Measurements from ENCODE around the gene METTL24.

DNA sequence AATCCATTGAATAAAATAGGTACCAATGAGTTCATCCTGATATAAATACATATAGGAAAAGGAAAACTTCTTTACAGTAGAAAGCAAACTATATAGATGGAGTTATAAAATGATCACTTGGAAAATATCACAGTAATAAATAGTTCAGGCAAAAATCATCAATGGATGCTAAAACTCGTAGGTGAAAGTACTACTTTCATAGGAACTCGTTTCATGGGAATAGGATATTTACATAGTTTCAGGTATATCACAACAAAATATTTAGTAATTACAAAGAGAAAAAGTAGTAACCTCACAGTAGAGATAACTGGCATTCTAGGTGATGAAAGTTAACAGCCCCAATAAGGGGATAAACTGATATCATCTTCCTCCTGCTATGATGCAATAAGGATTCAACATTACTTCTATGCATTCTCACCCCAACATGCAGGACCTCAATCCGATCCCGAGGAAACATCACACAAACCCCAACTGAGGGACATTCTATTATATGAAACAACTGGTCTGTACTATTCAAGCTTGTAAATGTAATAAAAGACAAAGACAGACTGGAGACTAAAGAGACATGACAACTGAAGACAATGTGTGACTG is 43.5 kb upstream of the METTL24 start:
- no peak for TF ChIP-seq TOX (CRISPR knock-in tag; IDR thresholded peaks at IDR 0.05; ENCODE audit: borderline replicate concordance)
- no peak for TF ChIP-seq ESRRG (CRISPR knock-in tag; IDR thresholded peaks at IDR 0.05)
- no peak for TF ChIP-seq GLIS3 (CRISPR knock-in tag; IDR thresholded peaks at IDR 0.05)
- no peak for TF ChIP-seq ZFP30 (CRISPR knock-in tag; IDR thresholded peaks at IDR 0.05)
- TF ChIP-seq, protein P1, sequence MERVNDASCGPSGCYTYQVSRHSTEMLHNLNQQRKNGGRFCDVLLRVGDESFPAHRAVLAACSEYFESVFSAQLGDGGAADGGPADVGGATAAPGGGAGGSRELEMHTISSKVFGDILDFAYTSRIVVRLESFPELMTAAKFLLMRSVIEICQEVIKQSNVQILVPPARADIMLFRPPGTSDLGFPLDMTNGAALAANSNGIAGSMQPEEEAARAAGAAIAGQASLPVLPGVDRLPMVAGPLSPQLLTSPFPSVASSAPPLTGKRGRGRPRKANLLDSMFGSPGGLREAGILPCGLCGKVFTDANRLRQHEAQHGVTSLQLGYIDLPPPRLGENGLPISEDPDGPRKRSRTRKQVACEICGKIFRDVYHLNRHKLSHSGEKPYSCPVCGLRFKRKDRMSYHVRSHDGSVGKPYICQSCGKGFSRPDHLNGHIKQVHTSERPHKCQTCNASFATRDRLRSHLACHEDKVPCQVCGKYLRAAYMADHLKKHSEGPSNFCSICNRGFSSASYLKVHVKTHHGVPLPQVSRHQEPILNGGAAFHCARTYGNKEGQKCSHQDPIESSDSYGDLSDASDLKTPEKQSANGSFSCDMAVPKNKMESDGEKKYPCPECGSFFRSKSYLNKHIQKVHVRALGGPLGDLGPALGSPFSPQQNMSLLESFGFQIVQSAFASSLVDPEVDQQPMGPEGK (CRISPR knock-in tag; IDR thresholded peaks at IDR 0.05; ENCODE audit: borderline replicate concordance), result no peak
- TF ChIP-seq, protein P2, sequence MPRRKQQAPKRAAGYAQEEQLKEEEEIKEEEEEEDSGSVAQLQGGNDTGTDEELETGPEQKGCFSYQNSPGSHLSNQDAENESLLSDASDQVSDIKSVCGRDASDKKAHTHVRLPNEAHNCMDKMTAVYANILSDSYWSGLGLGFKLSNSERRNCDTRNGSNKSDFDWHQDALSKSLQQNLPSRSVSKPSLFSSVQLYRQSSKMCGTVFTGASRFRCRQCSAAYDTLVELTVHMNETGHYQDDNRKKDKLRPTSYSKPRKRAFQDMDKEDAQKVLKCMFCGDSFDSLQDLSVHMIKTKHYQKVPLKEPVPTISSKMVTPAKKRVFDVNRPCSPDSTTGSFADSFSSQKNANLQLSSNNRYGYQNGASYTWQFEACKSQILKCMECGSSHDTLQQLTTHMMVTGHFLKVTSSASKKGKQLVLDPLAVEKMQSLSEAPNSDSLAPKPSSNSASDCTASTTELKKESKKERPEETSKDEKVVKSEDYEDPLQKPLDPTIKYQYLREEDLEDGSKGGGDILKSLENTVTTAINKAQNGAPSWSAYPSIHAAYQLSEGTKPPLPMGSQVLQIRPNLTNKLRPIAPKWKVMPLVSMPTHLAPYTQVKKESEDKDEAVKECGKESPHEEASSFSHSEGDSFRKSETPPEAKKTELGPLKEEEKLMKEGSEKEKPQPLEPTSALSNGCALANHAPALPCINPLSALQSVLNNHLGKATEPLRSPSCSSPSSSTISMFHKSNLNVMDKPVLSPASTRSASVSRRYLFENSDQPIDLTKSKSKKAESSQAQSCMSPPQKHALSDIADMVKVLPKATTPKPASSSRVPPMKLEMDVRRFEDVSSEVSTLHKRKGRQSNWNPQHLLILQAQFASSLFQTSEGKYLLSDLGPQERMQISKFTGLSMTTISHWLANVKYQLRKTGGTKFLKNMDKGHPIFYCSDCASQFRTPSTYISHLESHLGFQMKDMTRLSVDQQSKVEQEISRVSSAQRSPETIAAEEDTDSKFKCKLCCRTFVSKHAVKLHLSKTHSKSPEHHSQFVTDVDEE (CRISPR knock-in tag; IDR thresholded peaks at IDR 0.05), result no peak
- TF ChIP-seq ZFP3 (CRISPR knock-in tag; IDR thresholded peaks at IDR 0.05), result no peak
- TF ChIP-seq OSR1 (CRISPR knock-in tag; IDR thresholded peaks at IDR 0.05), result no peak
- TF ChIP-seq, protein P3, sequence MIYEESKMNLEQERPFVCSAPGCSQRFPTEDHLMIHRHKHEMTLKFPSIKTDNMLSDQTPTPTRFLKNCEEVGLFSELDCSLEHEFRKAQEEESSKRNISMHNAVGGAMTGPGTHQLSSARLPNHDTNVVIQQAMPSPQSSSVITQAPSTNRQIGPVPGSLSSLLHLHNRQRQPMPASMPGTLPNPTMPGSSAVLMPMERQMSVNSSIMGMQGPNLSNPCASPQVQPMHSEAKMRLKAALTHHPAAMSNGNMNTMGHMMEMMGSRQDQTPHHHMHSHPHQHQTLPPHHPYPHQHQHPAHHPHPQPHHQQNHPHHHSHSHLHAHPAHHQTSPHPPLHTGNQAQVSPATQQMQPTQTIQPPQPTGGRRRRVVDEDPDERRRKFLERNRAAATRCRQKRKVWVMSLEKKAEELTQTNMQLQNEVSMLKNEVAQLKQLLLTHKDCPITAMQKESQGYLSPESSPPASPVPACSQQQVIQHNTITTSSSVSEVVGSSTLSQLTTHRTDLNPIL (CRISPR knock-in tag; IDR thresholded peaks at IDR 0.05; ENCODE audit: low read depth), result no peak
- TF ChIP-seq ZNF565 (CRISPR knock-in tag; conservative IDR thresholded peaks at IDR 0.05; ENCODE audit: low read depth), result no peak
- TF ChIP-seq PPARA (CRISPR knock-in tag; IDR thresholded peaks at IDR 0.05; ENCODE audit: borderline replicate concordance), result no peak
- TF ChIP-seq BACH2 (CRISPR knock-in tag; IDR thresholded peaks at IDR 0.05; ENCODE audit: borderline replicate concordance), result no peak
- no peak for TF ChIP-seq RARB (CRISPR knock-in tag; IDR thresholded peaks at IDR 0.05)

Measured in SK-N-SH treated with all-trans-retinoic acid at 6 μM for 48 hours (cell line).